Right lobe of liver (tissue), 4 donors: ENCODE data around the gene ACTRT2.

Experiments
- CTCF ChIP-seq, 4 donors: fragments of 200-600 bp in 3 of 4; fragments of 450-650 bp in 1 of 4; IDR thresholded peaks; one replicate each; pipeline versions ENCODE4 v1.5.1 to v1.8.0; 2016 to 2022; ENCODE audit warnings: antibody characterized with exemption in 4 of 4, mild to moderate bottlenecking in 2 of 4
- POLR2A ChIP-seq: fragments of 450-650 bp; IDR thresholded peaks from one replicate; pipeline ENCODE4 v1.6.1; 2017; ENCODE audit warnings: antibody characterized with exemption, mild to moderate bottlenecking
- donor health status: DM: no; HTN: no; CAD: no.
- donor health status: DM: no; HTN: no; CAD: no.
- donor health status: DM: no; HTN: yes; CAD: no.

GRCh38 chr1:3020263-3020909 is 881 bp upstream of the ACTRT2 start:
- TF ChIP-seq CTCF (IDR thresholded peaks at IDR 0.05) (no peak), POLR2A (no peak)
